Liver (tissue), 9 donors: ENCODE data around the gene ZNF341. TPM values are rescaled to one million over a fixed set of nuclear protein-coding genes. Genes with fewer than 3 reads are reported as not detected.
A peak's percentile ranks its signal among the peaks of the same experiment; 100 is the strongest.

Experiments used
- DNase-seq: peaks from one replicate; pipeline ENCODE4 v3.0.0-alpha.2; 2017; ENCODE audit warnings: low spot score
- H3K27ac ChIP-seq, 2 donors: one replicate each; pipeline ENCODE4 v1.7.0; 2013; ENCODE audit warnings: inconsistent platforms in 2 of 2, low read length in 2 of 2, control low read depth in 1 of 2, low read depth in 1 of 2, mild to moderate bottlenecking in 1 of 2
- H3K27me3 ChIP-seq, 4 donors: one replicate each; pipeline versions ENCODE4 v1.6.1 to v1.7.0; 2013; ENCODE audit warnings: low read length in 3 of 4, inconsistent platforms in 1 of 4, mild to moderate bottlenecking in 1 of 4, moderate library complexity in 1 of 4; ENCODE audit not compliant: control insufficient read depth in 4 of 4, insufficient read depth in 4 of 4
- H3K36me3 ChIP-seq, 4 donors: one replicate each; pipeline versions ENCODE4 v1.6.1 to v1.7.0; 2013; ENCODE audit warnings: low read length in 3 of 4, mild to moderate bottlenecking in 3 of 4, low read depth in 1 of 4, moderate library complexity in 1 of 4; ENCODE audit not compliant: control insufficient read depth in 4 of 4, insufficient read depth in 3 of 4
- H3K4me1 ChIP-seq, 4 donors: one replicate each; pipeline versions ENCODE4 v1.6.1 to v1.7.0; 2013; ENCODE audit warnings: low read length in 3 of 4, mild to moderate bottlenecking in 3 of 4, moderate library complexity in 1 of 4; ENCODE audit not compliant: control insufficient read depth in 4 of 4, insufficient read depth in 4 of 4
- H3K4me3 ChIP-seq, 3 donors: one replicate each; pipeline versions ENCODE4 v1.6.1 to v1.7.0; 2013; ENCODE audit warnings: low read length in 3 of 3, control low read depth in 1 of 3, low read depth in 1 of 3, mild to moderate bottlenecking in 1 of 3
- H3K9ac ChIP-seq, 2 donors: one replicate each; pipeline ENCODE4 v1.7.0; 2013; ENCODE audit warnings: low read length in 2 of 2, mild to moderate bottlenecking in 2 of 2, moderate library complexity in 2 of 2, control low read depth in 1 of 2, low read depth in 1 of 2
- H3K9me3 ChIP-seq, 4 donors: one replicate each; pipeline versions ENCODE4 v1.6.1 to v1.7.0; 2013; ENCODE audit warnings: low read length in 3 of 4; ENCODE audit not compliant: control insufficient read depth in 4 of 4
- CTCF ChIP-seq: fragments of 150-350 bp; IDR thresholded peaks from 2 replicates; pipeline ENCODE4 v1.5.1; 2017; ENCODE audit warnings: improper control_type of control experiment, low read depth, low read length; ENCODE audit not compliant: missing input control
- EGR1 ChIP-seq, 2 donors: IDR thresholded peaks; 2 replicates each; pipeline ENCODE4 v1.6.1; 2016 to 2018; ENCODE audit warnings: antibody characterized with exemption in 2 of 2, low read depth in 2 of 2
- FOXA2 ChIP-seq: IDR thresholded peaks from 2 replicates; pipeline ENCODE4 v1.6.1; 2016; ENCODE audit warnings: antibody characterized with exemption
- GABPA ChIP-seq, 2 donors: IDR thresholded peaks in 1 of 2; conservative IDR thresholded peaks in 1 of 2; 2 replicates each; pipeline ENCODE4 v1.6.1; 2016; ENCODE audit warnings: antibody characterized with exemption in 2 of 2, mild to moderate bottlenecking in 1 of 2, moderate library complexity in 1 of 2
- HNF4A ChIP-seq, 2 donors: conservative IDR thresholded peaks; 2 replicates each; pipeline ENCODE4 v1.6.1; 2016; ENCODE audit warnings: antibody characterized with exemption in 2 of 2, mild to moderate bottlenecking in 2 of 2
- MAX ChIP-seq: IDR thresholded peaks from 2 replicates; pipeline ENCODE4 v1.6.1; 2016; ENCODE audit warnings: antibody characterized with exemption
- SP1 ChIP-seq: IDR thresholded peaks from 2 replicates; pipeline ENCODE4 v1.6.1; 2018; ENCODE audit warnings: antibody characterized with exemption, mild to moderate bottlenecking
- TAF1 ChIP-seq: conservative IDR thresholded peaks from 2 replicates; pipeline ENCODE4 v1.6.1; 2016; ENCODE audit warnings: antibody characterized with exemption, mild to moderate bottlenecking
- ZBTB33 ChIP-seq: IDR thresholded peaks from 2 replicates; pipeline ENCODE4 v1.6.1; 2016; ENCODE audit warnings: antibody characterized with exemption
- WGBS: extraction: QIAGEN DNeasy Blood & Tissue Kit; methylation state at CpG from one replicate; pipeline ENCODE4 v1.1.7; 2013; 5-methylcytosine and 5-hydroxymethylcytosine counted together
- polyA plus RNA-seq, 2 donors: library from polyadenylated mRNA; stranded (reverse) in 1 of 2; unstranded in 1 of 2; fragments of 200-250 nt in 1 of 2; fragments of >200 nt in 1 of 2; fragmentation: Nextera tagmentation in 1 of 2; extraction: Ambion mirVana in 1 of 2; gene quantifications; one replicate each; pipeline versions ENCODE4 v1.2.1 to v1.2.3, GENCODE V29; 2013 to 2015
- total RNA-seq, 2 donors: library from RNA; depleted of rRNA; stranded (reverse); fragments of >200 nt; gene quantifications; one replicate each; pipeline ENCODE4 v1.2.3, GENCODE V29; 2014
- donor health status: healthy.
- donor health status: healthy.
- donor health status: healthy.
- donor health status: healthy.
- donor health status: healthy.

ZNF341 gene
- total and polyA plus RNA-seq, 4 donors = 0.69 to 1.1 (median 0.82) TPM

GRCh38 chr20:33826270-33826897 lies 94.6 kb downstream of the ZNF341 start (continued):
- TF ChIP-seq GABPA (IDR thresholded peaks at IDR 0.05 in 1 of 2, conservative IDR thresholded peaks at IDR 0.05 in 1 of 2) (no peak), ZBTB33 (no peak)

- no peaks in the 10 kb centered on the region for H3K27me3 ChIP-seq
- no peak for DNase-seq
- peaks cover 11 to 37% (median 22%) of the 10 kb centered on the region in 4 donors for H3K4me1 ChIP-seq
- peak overlapping the region in 1 of 2 donors; percentile 7 for H3K27ac ChIP-seq
- no peak overlapping the region for H3K9ac ChIP-seq
- no peak for TF ChIP-seq FOXA2
- TF ChIP-seq GABPA (IDR thresholded peaks at IDR 0.05 in 1 of 2, conservative IDR thresholded peaks at IDR 0.05 in 1 of 2) = no peak
- TF ChIP-seq TAF1 = no peak
- TF ChIP-seq HNF4A (conservative IDR thresholded peaks at IDR 0.05) = no peak
- TF ChIP-seq CTCF = no peak
- no peak for TF ChIP-seq MAX
- no peak overlapping the region for H3K4me3 ChIP-seq
- H3K9me3 ChIP-seq = no peaks in the 10 kb centered on the region
- WGBS = 81% methylated on average over 2 of the region's 2 CpGs
- H3K36me3 ChIP-seq = no peaks in the 10 kb centered on the region
Observed at GRCh38 chr20:33827109-33827508, 95.3 kb downstream of the ZNF341 start.

- no peak for DNase-seq
- TF ChIP-seq FOXA2 (no peak), EGR1 (IDR thresholded peaks at IDR 0.05; ENCODE audit: low read depth in 2 of 2) (no peak), GABPA (IDR thresholded peaks at IDR 0.05 in 1 of 2, conservative IDR thresholded peaks at IDR 0.05 in 1 of 2) (no peak), SP1 (no peak)
- no peaks in the 10 kb centered on the region for H3K9me3 ChIP-seq
- no peak overlapping the region for H3K9ac ChIP-seq
- no peaks in the 10 kb centered on the region for H3K36me3 ChIP-seq
- no peaks in the 10 kb centered on the region for H3K27me3 ChIP-seq
- H3K27ac ChIP-seq = no peak overlapping the region
- H3K4me1 ChIP-seq = peaks cover 12 to 41% (median 22%) of the 10 kb centered on the region in 4 donors
- H3K4me3 ChIP-seq = no peak overlapping the region
- WGBS = 86% methylated on average over 4 of the region's 4 CpGs
Observed at GRCh38 chr20:33827634-33828325, 96.0 kb downstream of the ZNF341 start.
